MM.1S (cell line): ENCODE measurements around the gene NAB1.

Experiments
- DNase-seq: peaks from one replicate; pipeline ENCODE4 v3.0.0-alpha.2; 2015
- H2AFZ ChIP-seq: fragments of 300-600 bp; sonication (generic); 2 replicates; pipeline ENCODE4 v1.6.0; 2016; ENCODE audit warnings: antibody characterized with exemption, low read length
- H3F3A ChIP-seq: fragments of 300-600 bp; sonication (generic); 2 replicates; pipeline ENCODE4 v1.6.1; 2016; ENCODE audit warnings: mild to moderate bottlenecking, antibody characterized with exemption, low read length, moderate library complexity, mixed read lengths; ENCODE audit not compliant: insufficient read depth
- H3K27ac ChIP-seq: fragments of 300-600 bp; sonication (generic); 2 replicates; pipeline ENCODE4 v1.5.1; 2016; ENCODE audit warnings: mild to moderate bottlenecking, low read length
- H3K27me3 ChIP-seq: fragments of 300-600 bp; sonication (generic); replicated peaks from 2 replicates; pipeline ENCODE4 v1.6.0; 2016; ENCODE audit warnings: low read length; ENCODE audit not compliant: insufficient read depth
- H3K36me3 ChIP-seq: fragments of 300-600 bp; sonication (generic); replicated peaks from 2 replicates; pipeline ENCODE4 v1.6.1; 2016; ENCODE audit warnings: mild to moderate bottlenecking, low read length, mixed read lengths; ENCODE audit not compliant: insufficient read depth
- H3K4me1 ChIP-seq: fragments of 300-600 bp; sonication (generic); 2 replicates; pipeline ENCODE4 v1.6.1; 2016; ENCODE audit warnings: low read length, mixed read lengths
- H3K4me2 ChIP-seq: fragments of 300-600 bp; sonication (generic); 2 replicates; pipeline ENCODE4 v1.6.0; 2016; ENCODE audit warnings: low read depth, low read length
- H3K4me3 ChIP-seq: fragments of 300-600 bp; sonication (generic); 2 replicates; pipeline ENCODE4 v1.5.1; 2016; ENCODE audit warnings: low read length, mixed read lengths
- H3K79me2 ChIP-seq: fragments of 300-600 bp; sonication (generic); 2 replicates; pipeline ENCODE4 v1.6.1; 2016; ENCODE audit warnings: mixed run types, low read length, mixed read lengths
- H3K9ac ChIP-seq: fragments of 300-600 bp; sonication (generic); 2 replicates; pipeline ENCODE4 v1.6.1; 2016; ENCODE audit warnings: low read length, mixed read lengths
- H3K9me2 ChIP-seq: fragments of 300-600 bp; sonication (generic); replicated peaks from 2 replicates; pipeline ENCODE4 v1.6.1; 2016; ENCODE audit warnings: mild to moderate bottlenecking, low read length, mixed read lengths; ENCODE audit not compliant: insufficient read depth
- H3K9me3 ChIP-seq: fragments of 300-600 bp; sonication (generic); replicated peaks from 2 replicates; pipeline ENCODE4 v1.6.1; 2016; ENCODE audit warnings: mild to moderate bottlenecking, low read length, mixed read lengths; ENCODE audit not compliant: insufficient read depth
- H4K20me1 ChIP-seq: fragments of 300-600 bp; sonication (generic); 2 replicates; pipeline ENCODE4 v1.6.1; 2016; ENCODE audit warnings: mild to moderate bottlenecking, low read length, moderate library complexity, mixed read lengths; ENCODE audit not compliant: insufficient read depth
- CTCF ChIP-seq: fragments of 300-600 bp; sonication (generic); IDR thresholded peaks from 2 replicates; pipeline ENCODE4 v1.5.1; 2016; ENCODE audit warnings: antibody characterized with exemption, low read length, mixed read lengths
- EZH2 ChIP-seq: fragments of 300-600 bp; sonication (generic); optimal IDR thresholded peaks from 2 replicates; pipeline ENCODE3; 2017; ENCODE audit warnings: low read depth, mild to moderate bottlenecking, antibody characterized with exemption, low read length, mixed read lengths
- EZH2phosphoT487 ChIP-seq: fragments of 300-600 bp; sonication (generic); IDR thresholded peaks from 2 replicates; pipeline ENCODE4 v1.6.1; 2018; ENCODE audit warnings: antibody characterized with exemption, low read length

The NAB1 gene

GRCh38 chr2:190713471-190713870, 64.6 kb downstream of the NAB1 start:
- Histone ChIP-seq H3K4me1 (no peaks in the 10 kb centered on the region), H3K9me2 (no peaks in the 10 kb centered on the region), H3K79me2 (no peaks in the 10 kb centered on the region), H4K20me1 (no peaks in the 10 kb centered on the region), H3F3A (no peaks in the 10 kb centered on the region), H3K36me3 (no peaks in the 10 kb centered on the region), H3K27me3 (no peaks in the 10 kb centered on the region), H3K9me3 (no peaks in the 10 kb centered on the region), H3K9ac (no peak overlapping the region), H2AFZ (no peak overlapping the region), H3K27ac (no peak overlapping the region), H3K4me3 (no peak overlapping the region), H3K4me2 (no peak overlapping the region)
- DNase-seq = no peak
- no peak for TF ChIP-seq CTCF
- TF ChIP-seq EZH2phosphoT487 = no peak
- no peak for TF ChIP-seq EZH2

DNA sequence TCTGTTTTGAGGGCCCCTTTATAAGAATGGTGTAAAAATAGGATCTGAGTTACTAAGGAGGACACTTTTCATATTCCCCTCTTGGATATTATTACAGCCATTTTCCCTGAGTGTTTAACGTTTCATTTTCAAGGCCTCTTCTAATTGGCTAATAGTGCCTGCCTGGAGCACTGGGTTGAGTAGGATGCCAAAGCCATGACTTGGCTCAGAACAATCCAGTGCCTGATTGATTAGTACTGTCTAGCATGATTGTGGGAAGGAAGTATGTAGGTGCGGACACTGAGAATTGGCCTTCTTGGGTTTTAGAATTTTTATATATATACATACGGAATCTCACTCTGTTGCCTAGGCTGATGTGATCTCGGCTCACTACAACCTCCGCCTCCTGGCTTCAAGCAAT, 66.1 kb downstream of the NAB1 start:
- no peaks in the 10 kb centered on the region for H3K9me3 ChIP-seq
- no peaks in the 10 kb centered on the region for H3K36me3 ChIP-seq
- DNase-seq = no peak
- no peaks in the 10 kb centered on the region for H3K9me2 ChIP-seq
- H3K27ac ChIP-seq = no peak overlapping the region
- no peak overlapping the region for H2AFZ ChIP-seq
- no peaks in the 10 kb centered on the region for H3K27me3 ChIP-seq
- TF ChIP-seq EZH2 = no peak
- no peak overlapping the region for H3K4me3 ChIP-seq
- no peaks in the 10 kb centered on the region for H3K4me1 ChIP-seq
- no peak overlapping the region for H3K4me2 ChIP-seq
- no peak overlapping the region for H3K9ac ChIP-seq
- H4K20me1 ChIP-seq = no peaks in the 10 kb centered on the region
- H3K79me2 ChIP-seq = no peaks in the 10 kb centered on the region
- H3F3A ChIP-seq = no peaks in the 10 kb centered on the region

- H3K27me3 ChIP-seq = no peaks in the 10 kb centered on the region
- no peak overlapping the region for H3K4me2 ChIP-seq
- no peak overlapping the region for H3K9ac ChIP-seq
- H3K36me3 ChIP-seq = no peaks in the 10 kb centered on the region
- no peak overlapping the region for H3K27ac ChIP-seq
- no peaks in the 10 kb centered on the region for H3K4me1 ChIP-seq
- DNase-seq = no peak
- no peaks in the 10 kb centered on the region for H3K9me3 ChIP-seq
- no peak for TF ChIP-seq EZH2
- TF ChIP-seq CTCF = no peak
- no peak for TF ChIP-seq EZH2phosphoT487
- H4K20me1 ChIP-seq = no peaks in the 10 kb centered on the region
- no peak overlapping the region for H2AFZ ChIP-seq
- H3K4me3 ChIP-seq = no peak overlapping the region
- H3K9me2 ChIP-seq = no peaks in the 10 kb centered on the region
- H3K79me2 ChIP-seq = no peaks in the 10 kb centered on the region
- no peaks in the 10 kb centered on the region for H3F3A ChIP-seq
These were observed 67.4 kb downstream of the NAB1 start for GRCh38 chr2:190716176-190716807.

DNA sequence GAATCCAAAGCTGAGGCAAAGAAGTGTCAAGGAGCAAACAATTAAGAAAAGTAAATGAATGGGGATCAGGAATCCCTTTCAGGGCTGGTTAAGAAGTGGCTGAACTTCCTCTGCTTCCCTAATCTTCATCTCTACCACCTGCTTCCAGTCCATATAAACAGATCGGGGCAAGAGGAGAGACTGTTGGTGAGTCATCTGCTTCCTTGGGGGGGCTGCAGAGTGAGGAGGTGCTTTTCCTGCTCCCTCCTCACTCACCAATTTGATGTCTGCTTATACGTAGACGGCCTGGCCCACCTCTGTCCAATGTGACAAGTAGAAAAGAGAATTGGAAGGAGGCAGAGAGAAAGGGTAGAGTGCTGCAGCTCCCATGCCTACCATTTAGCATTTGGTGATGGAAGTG, 68.4 kb downstream of the NAB1 start:
- no peak overlapping the region for H2AFZ ChIP-seq
- DNase-seq = no peak
- no peaks in the 10 kb centered on the region for H3K4me1 ChIP-seq
- H3K9me3 ChIP-seq = no peaks in the 10 kb centered on the region
- TF ChIP-seq EZH2phosphoT487 = no peak
- TF ChIP-seq EZH2 = no peak
- no peak for TF ChIP-seq CTCF
- H3K4me3 ChIP-seq = no peak overlapping the region
- H4K20me1 ChIP-seq = no peaks in the 10 kb centered on the region
- H3F3A ChIP-seq = no peaks in the 10 kb centered on the region
- H3K79me2 ChIP-seq = no peaks in the 10 kb centered on the region
- H3K4me2 ChIP-seq = no peak overlapping the region
- no peaks in the 10 kb centered on the region for H3K36me3 ChIP-seq
- H3K9ac ChIP-seq = no peak overlapping the region
- H3K9me2 ChIP-seq = no peaks in the 10 kb centered on the region
- no peaks in the 10 kb centered on the region for H3K27me3 ChIP-seq
- H3K27ac ChIP-seq = no peak overlapping the region
